Mucosa of descending colon (tissue), 3 donors: ENCODE measurements around the gene HHLA2. TPM values are rescaled to one million over a fixed set of nuclear protein-coding genes. Genes with fewer than 3 reads are reported as not detected.
A peak's percentile ranks its signal among the peaks of the same experiment; 100 is the strongest.
"Not testable (repeated sequence)": the region's sequence is repeated elsewhere in the genome, so short reads cannot be mapped to it uniquely, and the experiment has no call there.

Source experiments
- ATAC-seq: fragments of 200-7000 bp; cut with Tn5 transposase; one replicate; pipeline ENCODE4 v1.9.1; 2020; ENCODE audit warnings: mild to moderate bottlenecking, moderate library complexity
- DNase-seq, 3 donors: peaks; one replicate each; pipeline ENCODE4 v3.0.0-alpha.2; 2020
- H3K36me3 ChIP-seq: fragments of 200-600 bp; one replicate; pipeline ENCODE4 v1.8.0; 2021; ENCODE audit warnings: low read depth, mild to moderate bottlenecking
- H3K4me1 ChIP-seq: fragments of 200-600 bp; one replicate; pipeline ENCODE4 v1.8.0; 2021; ENCODE audit warnings: low read depth, mild to moderate bottlenecking
- H3K4me3 ChIP-seq: fragments of 200-600 bp; one replicate; pipeline ENCODE4 v1.8.0; 2021; ENCODE audit warnings: mild to moderate bottlenecking
- H3K9me3 ChIP-seq: fragments of 200-600 bp; one replicate; pipeline ENCODE4 v1.8.0; 2021; ENCODE audit warnings: mild to moderate bottlenecking
- CTCF ChIP-seq: fragments of 200-600 bp; IDR thresholded peaks from one replicate; pipeline ENCODE4 v1.8.0; 2022; ENCODE audit warnings: antibody characterized with exemption, mild to moderate bottlenecking
- intact Hi-C, 2 donors: fragments of 100-400 bp; cut with DNase I in 1 of 2; cut with micrococcal nuclease in 1 of 2; formaldehyde crosslinking; loops; one replicate each; pipeline versions ENCODE4 v1.11.0 to v1.11.1; 2022; cut with DNase I, micrococcal nuclease
- total RNA-seq, 3 donors: library from RNA; stranded (reverse); fragmentation: NEBNext Ultra II Directional in 2 of 3; extraction: Animal tissue kit (Norgen Biotek cat#: 25700) in 2 of 3; gene quantifications; one replicate each; pipeline versions ENCODE4 v1.2.1 to v1.2.4, GENCODE V29; 2021 to 2023
- donor health status: DM: no; HTN: no; CAD: no; lungs with moderate emphysema.
- donor health status: DM: no; HTN: no; CAD: no.
- donor health status: DM: no; HTN: yes; CAD: no.

Gene HHLA2
- total RNA-seq, 3 donors from 2014 or later: 98.2 to 276 (median 169) TPM

GRCh38 chr3:108359011-108359410 lies 62.7 kb downstream of the HHLA2 start:
- H3K36me3 ChIP-seq: no peaks in the 10 kb centered on the region
- ATAC-seq (no peak), DNase-seq (no peak)
- no peaks in the 10 kb centered on the region for H3K4me1 ChIP-seq
- H3K9me3 ChIP-seq: no peaks in the 10 kb centered on the region
- no peak for TF ChIP-seq CTCF
- intact Hi-C loops: no loop called here
- no peak overlapping the region for H3K4me3 ChIP-seq

- intact Hi-C loops: no loop called here
Measured at GRCh38 chr3:108376026-108376425, 79.7 kb downstream of the HHLA2 start.

GRCh38 chr3:108377384-108377783 lies 81.0 kb downstream of the HHLA2 start:
- Histone ChIP-seq H3K4me3 (no peak overlapping the region), H3K4me1 (no peaks in the 10 kb centered on the region), H3K9me3 (no peaks in the 10 kb centered on the region), H3K36me3 (no peaks in the 10 kb centered on the region)
- intact Hi-C loops: no loop called here
- DNase-seq (no peak), ATAC-seq (no peak)
- TF ChIP-seq CTCF: no peak

More at GRCh38 chr3:108376026-108376425, 79.7 kb downstream of the HHLA2 start:
- ATAC-seq (no peak), DNase-seq (no peak)
- Histone ChIP-seq H3K4me3 (no peak overlapping the region), H3K9me3 (no peaks in the 10 kb centered on the region), H3K36me3 (no peaks in the 10 kb centered on the region), H3K4me1 (no peaks in the 10 kb centered on the region)
- TF ChIP-seq CTCF: no peak

GRCh38 chr3:108378153-108378951 lies 82.0 kb downstream of the HHLA2 start:
- intact Hi-C loops: no loop called here
- no peak for ATAC-seq
- no peak overlapping the region for H3K4me3 ChIP-seq
- H3K9me3 ChIP-seq: no peaks in the 10 kb centered on the region
- TF ChIP-seq CTCF: no peak
- DNase-seq: no peak
- no peaks in the 10 kb centered on the region for H3K4me1 ChIP-seq
- no peaks in the 10 kb centered on the region for H3K36me3 ChIP-seq

- H3K9me3 ChIP-seq, ATAC-seq, DNase-seq, H3K4me1 ChIP-seq, intact Hi-C loops, H3K4me3 ChIP-seq, H3K36me3 ChIP-seq: not testable (repeated sequence)
Measured at GRCh38 chr3:108378952-108379342, 82.6 kb downstream of the HHLA2 start.

- intact Hi-C loops: no loop called here
- no peaks in the 10 kb centered on the region for H3K36me3 ChIP-seq
- ATAC-seq: peak; percentile 31
Measured at GRCh38 chr3:108380128-108380795, 83.9 kb downstream of the HHLA2 start.

More at GRCh38 chr3:108380128-108380795, 83.9 kb downstream of the HHLA2 start:
- Histone ChIP-seq H3K4me1 (no peaks in the 10 kb centered on the region), H3K9me3 (no peaks in the 10 kb centered on the region), H3K4me3 (no peak overlapping the region)
- TF ChIP-seq CTCF: no peak
- DNase-seq: no peak
